Amniotic epithelial cell (primary cell): ENCODE data around the gene JAKMIP1.

Experiments
- DNase-seq: peaks from one replicate; pipeline ENCODE4 v3.0.0-alpha.2; 2010; ENCODE audit warnings: low read depth

JAKMIP1 gene

GRCh38 chr4:6180841-6181631, 19.3 kb downstream of the JAKMIP1 start:
- no peak for DNase-seq

GRCh38 chr4:6179362-6179761, 21.0 kb downstream of the JAKMIP1 start:
- DNase-seq: no peak

GRCh38 chr4:6178757-6179156, 21.6 kb downstream of the JAKMIP1 start:
- DNase-seq: no peak

GRCh38 chr4:6177587-6178197, 22.7 kb downstream of the JAKMIP1 start:
- no peak for DNase-seq

- DNase-seq: no peak
These were observed 24.9 kb downstream of the JAKMIP1 start for GRCh38 chr4:6175426-6175825.

- DNase-seq: no peak
These were observed 27.5 kb downstream of the JAKMIP1 start for GRCh38 chr4:6172927-6173200.

- no peak for DNase-seq
These were observed 28.0 kb downstream of the JAKMIP1 start for GRCh38 chr4:6172093-6172926.

- no peak for DNase-seq
These were observed 31.1 kb downstream of the JAKMIP1 start for GRCh38 chr4:6169239-6169638.

GRCh38 chr4:6165766-6166165, 34.6 kb downstream of the JAKMIP1 start:
- DNase-seq: no peak

- no peak for DNase-seq
These were observed 37.5 kb downstream of the JAKMIP1 start for GRCh38 chr4:6162885-6163284.

GRCh38 chr4:6161921-6162464, 38.4 kb downstream of the JAKMIP1 start:
- DNase-seq: no peak

- no peak for DNase-seq
These were observed 39.8 kb downstream of the JAKMIP1 start for GRCh38 chr4:6160536-6160935.

GRCh38 chr4:6157926-6158325, 42.4 kb downstream of the JAKMIP1 start:
- no peak for DNase-seq

GRCh38 chr4:6155996-6156750, 44.2 kb downstream of the JAKMIP1 start:
- DNase-seq: no peak

- no peak for DNase-seq
These were observed 45.5 kb downstream of the JAKMIP1 start for GRCh38 chr4:6154875-6155274.

GRCh38 chr4:6153874-6154273, 46.5 kb downstream of the JAKMIP1 start:
- DNase-seq: no peak

GRCh38 chr4:6152869-6153705, 47.3 kb downstream of the JAKMIP1 start:
- DNase-seq: no peak

- no peak for DNase-seq
These were observed 50.2 kb downstream of the JAKMIP1 start for GRCh38 chr4:6150046-6150735.

- DNase-seq: no peak
These were observed 51.7 kb downstream of the JAKMIP1 start for GRCh38 chr4:6148506-6149205.

- no peak for DNase-seq
These were observed 52.9 kb downstream of the JAKMIP1 start for GRCh38 chr4:6147441-6147840.
